Measurements from ENCODE around the gene SUPT5H. TPM values are rescaled to one million over a fixed set of nuclear protein-coding genes. Genes with fewer than 3 reads are reported as not detected.

SUPT5H gene
- total and polyA plus RNA-seq, 2 of the 13 experiments (the other 11 are each of a cell fraction or from before 2014, with no cell fraction given), result 48.2 to 51.7 TPM

DNA sequence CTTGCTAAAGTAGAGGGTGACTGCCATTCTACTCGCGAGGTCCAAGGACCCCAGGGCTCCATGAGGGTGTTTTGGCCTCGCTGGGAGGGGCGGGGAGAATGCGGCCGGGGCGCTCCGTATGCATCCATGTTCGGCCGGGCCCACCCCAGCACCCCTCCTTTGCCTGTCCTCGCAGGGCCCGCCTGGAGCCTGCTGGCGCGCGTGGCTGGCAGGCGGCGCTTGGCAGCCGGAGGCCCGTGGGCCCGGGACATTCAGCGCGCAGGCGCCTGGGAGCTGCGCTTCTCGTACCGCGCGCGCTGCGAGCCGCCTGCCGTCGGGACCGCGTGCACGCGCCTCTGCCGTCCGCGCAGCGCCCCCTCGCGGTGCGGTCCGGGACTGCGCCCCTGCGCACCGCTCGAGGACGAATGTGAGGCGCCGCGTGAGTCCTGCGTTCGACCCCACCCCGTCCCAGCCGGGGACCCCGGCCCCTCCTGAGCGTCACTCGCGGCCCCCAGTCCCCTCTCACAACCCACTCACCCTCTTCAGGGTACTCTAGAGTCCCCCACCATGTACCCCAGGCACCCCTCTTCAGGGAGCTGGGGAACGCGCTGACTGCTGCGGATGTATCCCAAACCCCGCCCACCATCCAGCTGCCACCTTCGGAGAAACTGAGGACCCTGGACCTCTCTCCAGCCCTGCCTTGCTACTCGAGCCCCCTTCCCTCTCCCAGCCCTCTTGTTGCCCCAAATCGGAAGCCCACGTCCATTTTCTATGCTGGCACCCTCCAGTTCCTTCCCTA lies 57.4 kb downstream of the SUPT5H start (continued):
- peak; percentile 91; the same call in 1 of the 2 replicates for TF ChIP-seq ZNF138 (CRISPR knock-in tag; IDR thresholded peaks at IDR 0.05; ENCODE audit: low read depth)
- TF ChIP-seq MNT (IDR thresholded peaks at IDR 0.05), result no peak
- no peak for TF ChIP-seq ATM (IDR thresholded peaks at IDR 0.05; ENCODE audit: borderline replicate concordance)
- TF ChIP-seq SMAD9 (CRISPR knock-in tag; IDR thresholded peaks at IDR 0.05), result 0 out of 2 replicates have a peak, but pooled peaks have one; percentile 42
- TF ChIP-seq RELA (CRISPR knock-in tag; IDR thresholded peaks at IDR 0.05), result no peak
- peak; percentile 56 for TF ChIP-seq PHF20 (CRISPR knock-in tag; IDR thresholded peaks at IDR 0.05)
- peak; percentile 74; the same call in 1 of the 2 replicates for TF ChIP-seq SP140L (CRISPR knock-in tag; IDR thresholded peaks at IDR 0.05; ENCODE audit: borderline replicate concordance)
- TF ChIP-seq MTA1 (CRISPR knock-in tag; IDR thresholded peaks at IDR 0.05; ENCODE audit: borderline replicate concordance), result peak; percentile 75
- TF ChIP-seq ZNF766 (CRISPR knock-in tag; IDR thresholded peaks at IDR 0.05; ENCODE audit: borderline replicate concordance), result peak; percentile 100
- TF ChIP-seq AHR (CRISPR knock-in tag; IDR thresholded peaks at IDR 0.05), result peak; percentile 82
- no peak for TF ChIP-seq FUBP1 (CRISPR knock-in tag; IDR thresholded peaks at IDR 0.05; ENCODE audit: borderline replicate concordance)
- TF ChIP-seq CENPBD1 (CRISPR knock-in tag; IDR thresholded peaks at IDR 0.05; ENCODE audit: borderline replicate concordance, low read depth), result peak; percentile 57; the same call in 1 of the 2 replicates
- no peak for TF ChIP-seq SP5 (CRISPR knock-in tag; IDR thresholded peaks at IDR 0.05; ENCODE audit: borderline replicate concordance, low read depth)
- no peak for TF ChIP-seq U2AF2 (IDR thresholded peaks at IDR 0.05; ENCODE audit: low read depth, low read length)
- TF ChIP-seq ZNF296 (CRISPR knock-in tag; conservative IDR thresholded peaks at IDR 0.05), result peak; percentile 84; the same call in 1 of the 2 replicates
- no peak for TF ChIP-seq ZKSCAN1 (IDR thresholded peaks at IDR 0.05; ENCODE audit: low read length)
- no peak for TF ChIP-seq MAF1 (CRISPR knock-in tag; IDR thresholded peaks at IDR 0.05; ENCODE audit: borderline replicate concordance)
- TF ChIP-seq FOSL1 (CRISPR knock-in tag; IDR thresholded peaks at IDR 0.05; ENCODE audit: borderline replicate concordance), result peak; percentile 53
- no peak for TF ChIP-seq FOXK1 (CRISPR knock-in tag; IDR thresholded peaks at IDR 0.05; ENCODE audit: borderline replicate concordance, low read depth)
- TF ChIP-seq ZNF775 (CRISPR knock-in tag; IDR thresholded peaks at IDR 0.05; ENCODE audit: borderline replicate concordance), result 0 out of 2 replicates have a peak, but pooled peaks have one; percentile 29
- no peak for TF ChIP-seq TRAFD1 (CRISPR knock-in tag; IDR thresholded peaks at IDR 0.05; ENCODE audit: borderline replicate concordance)
- TF ChIP-seq WIZ (CRISPR knock-in tag; IDR thresholded peaks at IDR 0.05), result peak; percentile 88; the same call in 1 of the 2 replicates
- peak; percentile 40; the same call in 1 of the 3 replicates for TF ChIP-seq MXI1 (IDR thresholded peaks at IDR 0.05; ENCODE audit: borderline replicate concordance, low read depth, low read length)
- TF ChIP-seq GTF2F1 (IDR thresholded peaks at IDR 0.05; ENCODE audit: low read length), result no peak
